ENCODE data around the gene PLVAP. TPM values are rescaled to one million over a fixed set of nuclear protein-coding genes. Genes with fewer than 3 reads are reported as not detected.

Gene PLVAP
- total and polyA plus RNA-seq, 9 of the 15 experiments (the other 6 are each of a cell fraction or from before 2014, with no cell fraction given): 0.09 to 0.84 (median 0.51) TPM; not detected in 4

- WGBS (ENCODE audit: insufficient coverage, low coverage, missing lambda C conversion rate): 88% methylated on average over 10 of the region's 10 CpGs
- no peaks in the 10 kb centered on the region for H3K27me3 ChIP-seq (ENCODE audit: control insufficient read depth in 2 of 2, insufficient read depth in 2 of 2, low read length in 2 of 2)
- no peak overlapping the region for H3K4me3 ChIP-seq
- H3K9me1 ChIP-seq (ENCODE audit: control insufficient read depth, insufficient read depth, low read length): peaks cover 4% of the 10 kb centered on the region
- DNase-seq (ENCODE audit: extremely low read depth in 1 of 4, low spot score in 3 of 4): no peak
- TF ChIP-seq ZNF79 (CRISPR knock-in tag; IDR thresholded peaks at IDR 0.05; ENCODE audit: low read depth) (peak; percentile 89), POLR2AphosphoS2 (IDR thresholded peaks at IDR 0.05; ENCODE audit: low read length) (0 out of 2 replicates have a peak, but pooled peaks have one; percentile 33)
- TF ChIP-seq, protein P1, sequence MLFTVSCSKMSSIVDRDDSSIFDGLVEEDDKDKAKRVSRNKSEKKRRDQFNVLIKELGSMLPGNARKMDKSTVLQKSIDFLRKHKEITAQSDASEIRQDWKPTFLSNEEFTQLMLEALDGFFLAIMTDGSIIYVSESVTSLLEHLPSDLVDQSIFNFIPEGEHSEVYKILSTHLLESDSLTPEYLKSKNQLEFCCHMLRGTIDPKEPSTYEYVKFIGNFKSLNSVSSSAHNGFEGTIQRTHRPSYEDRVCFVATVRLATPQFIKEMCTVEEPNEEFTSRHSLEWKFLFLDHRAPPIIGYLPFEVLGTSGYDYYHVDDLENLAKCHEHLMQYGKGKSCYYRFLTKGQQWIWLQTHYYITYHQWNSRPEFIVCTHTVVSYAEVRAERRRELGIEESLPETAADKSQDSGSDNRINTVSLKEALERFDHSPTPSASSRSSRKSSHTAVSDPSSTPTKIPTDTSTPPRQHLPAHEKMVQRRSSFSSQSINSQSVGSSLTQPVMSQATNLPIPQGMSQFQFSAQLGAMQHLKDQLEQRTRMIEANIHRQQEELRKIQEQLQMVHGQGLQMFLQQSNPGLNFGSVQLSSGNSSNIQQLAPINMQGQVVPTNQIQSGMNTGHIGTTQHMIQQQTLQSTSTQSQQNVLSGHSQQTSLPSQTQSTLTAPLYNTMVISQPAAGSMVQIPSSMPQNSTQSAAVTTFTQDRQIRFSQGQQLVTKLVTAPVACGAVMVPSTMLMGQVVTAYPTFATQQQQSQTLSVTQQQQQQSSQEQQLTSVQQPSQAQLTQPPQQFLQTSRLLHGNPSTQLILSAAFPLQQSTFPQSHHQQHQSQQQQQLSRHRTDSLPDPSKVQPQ (CRISPR knock-in tag; IDR thresholded peaks at IDR 0.05; ENCODE audit: borderline replicate concordance): no peak
- intact Hi-C loops (cut with micrococcal nuclease) (no loop called here), in situ Hi-C loops (cut with MboI) (no loop called here)
- H3K4me1 ChIP-seq (replicated peaks in 1 of 2; ENCODE audit: control insufficient read depth in 2 of 2, insufficient read depth in 2 of 2, low read length in 2 of 2): peaks cover 3 to 38% of the 10 kb centered on the region in 2 experiments; a peak in 4 of 5 replicates
- peaks cover 44% of the 10 kb centered on the region for H3K36me3 ChIP-seq (ENCODE audit: control insufficient read depth, insufficient read depth, low read length)
- no peak for ATAC-seq
- POLR2A ChIA-PET: interaction anchor here (0.7 to 6.9 kb wide), 3 partner anchors 11 to 68 kb away, joined by 4 to 41 read pairs (median 4); partner anchors contain the start of genes ANO8 and DDA1
- H3K9me3 ChIP-seq (replicated peaks; ENCODE audit: control insufficient read depth, insufficient read depth, low read depth, low read length): no peaks in the 10 kb centered on the region
- no peak overlapping the region for H2AFZ ChIP-seq (ENCODE audit: low read depth, low read length)
- CTCF ChIA-PET (ENCODE audit: low intra/inter-chr PET ratio): no interaction called here
- 0 out of 4 replicates have a peak overlapping the region, but pooled peaks of 1 of the 2 experiments have one; percentile 43 for H3K9ac ChIP-seq (ENCODE audit: insufficient read depth in 1 of 2, low read depth in 2 of 2, low read length in 2 of 2)
- no peak overlapping the region for H3K27ac ChIP-seq (ENCODE audit: extremely low read depth, low read depth, low read length)
- no peaks in the 10 kb centered on the region for H3K79me2 ChIP-seq (ENCODE audit: control insufficient read depth, insufficient read depth, low read length)
- H4K20me1 ChIP-seq (replicated peaks; ENCODE audit: control insufficient read depth, insufficient read depth, low read length): no peaks in the 10 kb centered on the region; the same call in 1 of the 2 replicates
- no TSS peak for BruUV-seq (replicated peaks)
- no peak for FAIRE-seq
- no peak overlapping the region for H3K4me2 ChIP-seq (ENCODE audit: insufficient read depth, low read length)
Observed at GRCh38 chr19:17322854-17323253, 54.3 kb downstream of the PLVAP start.

All from K562 (cell line).